Daoy (cell line): Measurements from ENCODE around the gene MBOAT1. TPM values are rescaled to one million over a fixed set of nuclear protein-coding genes. Genes with fewer than 3 reads are reported as not detected.
"Not testable (repeated sequence)": the region's sequence is repeated elsewhere in the genome, so short reads cannot be mapped to it uniquely, and the experiment has no call there.

Source experiments
- DNase-seq: peaks from one replicate; pipeline ENCODE4 v3.0.0-alpha.2; 2015; ENCODE audit warnings: low read depth
- total RNA-seq: library from RNA; depleted of rRNA; stranded (reverse); fragments of >200 nt; shearing (Covaris generic); gene quantifications from 2 replicates; pipeline ENCODE4 v1.2.3, GENCODE V29; 2014

MBOAT1 gene
- total RNA-seq, 1 experiment from 2014 or later, result 10.5 TPM

DNA sequence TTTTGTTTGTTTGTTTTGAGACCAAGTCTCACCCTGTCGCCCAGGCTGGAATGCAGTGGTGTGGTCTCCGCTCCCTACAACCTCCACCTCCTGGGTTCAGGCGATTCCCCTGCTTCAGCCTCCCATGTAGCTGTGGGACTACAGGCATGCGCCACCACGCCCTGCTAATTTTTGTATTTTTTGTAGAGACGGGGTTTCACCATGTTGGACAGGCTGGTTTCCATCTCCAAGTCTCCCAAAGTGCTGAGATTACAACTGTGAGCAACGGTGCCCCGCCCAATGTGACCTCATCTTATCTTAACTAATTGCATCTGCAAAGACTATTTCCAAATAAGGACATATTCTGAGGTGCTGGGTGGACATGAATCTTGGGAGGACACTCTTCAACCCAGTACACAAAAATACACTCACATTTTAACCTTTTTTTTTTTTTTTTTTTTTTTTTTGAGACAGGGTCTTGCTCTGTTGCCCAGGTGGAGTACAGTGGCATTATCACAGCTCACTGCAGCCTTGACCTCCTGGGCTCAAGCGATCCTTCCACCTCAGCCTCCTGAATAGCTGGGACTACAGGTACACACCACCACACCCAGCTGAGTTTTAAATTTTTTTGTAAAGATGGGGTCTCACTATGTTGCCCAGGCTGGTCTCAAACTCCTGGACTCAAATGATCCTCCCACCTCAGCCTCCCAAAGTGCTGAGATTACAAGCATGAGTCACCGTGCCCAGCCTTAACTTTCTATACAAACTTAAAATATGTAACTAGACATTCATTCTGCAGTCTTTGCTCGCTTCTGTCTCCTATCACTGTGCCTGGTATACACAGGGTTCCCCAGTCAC is 72.9 kb downstream of the MBOAT1 start:
- DNase-seq, result not testable (repeated sequence)

DNA sequence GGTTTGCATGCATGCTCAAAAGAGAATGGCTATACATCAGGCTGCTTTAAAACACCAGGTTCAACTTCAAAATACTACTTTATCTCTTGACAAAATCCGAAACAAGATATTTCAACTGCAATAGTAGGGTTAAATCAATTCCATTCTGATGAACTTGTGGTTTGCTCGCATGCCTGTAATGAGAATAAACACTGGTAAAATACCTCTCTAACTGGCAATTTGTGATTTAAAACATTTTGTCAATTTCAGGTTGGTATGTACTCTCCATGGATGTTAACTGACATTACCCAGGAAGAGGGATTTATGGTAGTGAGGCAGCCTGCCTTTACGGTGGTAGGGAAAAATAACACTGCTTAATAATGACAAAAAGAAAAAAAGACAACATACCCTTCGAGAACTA is 74.4 kb downstream of the MBOAT1 start:
- DNase-seq, result no peak

DNA sequence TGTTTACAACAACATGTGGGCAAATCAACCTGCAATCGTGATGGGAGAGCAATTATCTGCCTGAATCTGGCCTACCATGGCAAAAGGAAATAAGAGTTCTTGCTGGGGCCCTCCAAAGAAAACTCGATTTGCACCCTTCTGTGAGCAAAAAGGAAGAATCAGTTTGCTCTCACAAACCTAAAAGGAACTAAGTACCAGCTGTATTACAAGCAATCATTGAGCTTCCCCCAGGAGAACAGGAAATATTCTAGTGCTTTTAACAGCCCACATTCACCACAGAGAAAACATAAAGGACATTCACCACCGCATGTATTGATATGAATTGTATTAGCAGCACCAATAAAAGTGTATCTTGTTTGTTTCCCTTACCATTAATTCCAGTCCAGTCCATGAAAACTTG is 75.0 kb downstream of the MBOAT1 start:
- DNase-seq, result no peak

DNA sequence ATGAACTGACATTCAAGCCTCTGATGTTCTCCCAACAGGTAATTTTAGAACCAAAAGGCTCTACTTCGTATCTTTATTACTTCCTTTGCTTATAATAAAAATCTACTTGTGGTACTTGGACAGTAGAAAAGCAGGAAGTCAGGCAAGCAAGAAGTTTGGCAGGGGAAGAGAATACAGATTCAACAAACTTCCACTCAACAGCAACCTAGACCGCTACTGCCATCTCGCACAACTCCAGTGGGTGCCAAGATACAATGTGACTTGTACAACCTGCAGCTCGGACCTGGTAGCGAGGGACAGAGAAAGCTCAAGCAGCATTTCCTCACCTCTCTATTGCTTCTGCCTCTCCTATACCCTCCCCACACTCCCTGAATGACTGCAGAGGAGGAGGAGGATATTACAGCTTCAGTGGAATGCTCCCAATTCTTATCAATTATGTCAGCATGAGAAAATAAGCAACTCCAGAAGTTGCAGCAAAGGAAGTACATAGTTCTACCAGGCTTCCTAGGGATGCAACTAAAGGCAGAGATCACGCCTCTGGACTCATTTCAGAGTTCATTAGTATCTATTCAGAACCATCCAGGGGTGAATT is 76.5 kb downstream of the MBOAT1 start:
- DNase-seq, result no peak

DNA sequence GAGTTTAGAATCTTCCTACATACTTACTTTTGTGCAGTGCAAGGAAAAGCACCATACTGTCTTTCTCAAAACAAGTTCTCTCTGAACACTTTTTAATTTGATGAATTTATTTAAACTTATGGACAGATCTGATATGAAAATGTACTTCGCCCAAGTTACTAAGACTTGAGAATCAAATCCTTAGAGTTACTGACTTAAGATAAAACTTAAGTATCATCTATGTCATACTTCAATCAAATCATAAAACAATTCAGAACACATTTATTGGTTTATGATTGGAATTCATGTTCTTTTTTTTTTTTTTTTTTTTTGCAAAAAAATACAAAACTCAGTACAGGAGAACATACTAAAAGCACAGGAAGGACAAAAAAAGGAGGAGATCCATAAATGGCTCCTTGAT is 77.7 kb downstream of the MBOAT1 start:
- no peak for DNase-seq

DNA sequence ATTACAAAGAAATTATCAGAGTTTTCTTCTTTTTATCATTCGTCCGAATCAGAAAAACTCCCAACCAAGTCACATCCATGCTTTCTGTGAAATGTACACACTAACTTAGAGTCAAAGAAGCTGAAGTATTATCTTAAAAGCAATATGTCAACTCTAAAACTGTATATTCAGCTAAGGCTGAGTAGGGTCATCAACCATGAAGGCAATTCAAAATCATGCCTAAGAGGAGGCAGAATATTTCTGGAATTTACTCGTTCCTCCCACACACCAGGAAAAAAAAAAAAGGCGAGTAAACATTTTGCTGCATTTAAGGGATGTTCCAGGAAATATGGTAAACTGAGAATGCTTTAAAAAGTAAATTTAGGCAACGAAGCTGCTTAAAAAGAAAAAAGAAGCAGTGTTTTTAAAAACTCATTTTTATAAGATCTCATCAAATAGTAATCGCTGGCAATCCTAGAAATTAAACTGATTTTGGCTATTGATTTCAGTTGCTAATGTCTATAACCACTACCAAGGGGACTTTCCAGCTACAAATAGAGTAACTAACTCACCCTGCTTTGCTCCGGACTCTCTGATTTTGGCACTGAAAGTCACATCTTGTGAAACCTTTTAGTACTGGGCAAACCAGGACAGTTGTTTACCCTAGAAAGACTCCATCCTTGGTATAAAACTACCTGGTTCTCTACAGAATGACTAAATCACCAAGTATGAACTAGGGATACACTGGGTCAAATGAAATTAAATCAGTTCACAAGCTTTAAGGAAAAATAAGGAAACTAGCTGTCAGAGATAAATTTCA is 82.8 kb downstream of the MBOAT1 start:
- no peak for DNase-seq

DNA sequence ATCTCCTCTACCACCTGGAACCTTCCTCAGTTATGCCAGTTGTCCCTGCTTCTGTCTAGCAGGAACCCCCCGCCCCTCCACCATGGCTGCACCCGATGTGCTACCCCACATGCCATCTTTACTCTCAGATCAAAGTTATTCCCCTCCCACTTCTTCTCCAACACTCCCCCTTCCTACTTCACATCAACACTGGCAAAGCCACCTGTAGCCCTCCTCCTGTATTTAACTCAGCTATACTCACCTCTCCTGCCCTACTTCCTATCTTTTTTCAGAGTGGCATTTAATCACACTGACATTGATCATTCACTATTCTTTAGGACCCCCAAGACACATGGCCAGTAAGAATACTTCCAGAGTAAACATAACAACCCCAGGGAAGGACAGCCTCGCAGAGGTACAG is 84.3 kb downstream of the MBOAT1 start:
- DNase-seq, result no peak

DNA sequence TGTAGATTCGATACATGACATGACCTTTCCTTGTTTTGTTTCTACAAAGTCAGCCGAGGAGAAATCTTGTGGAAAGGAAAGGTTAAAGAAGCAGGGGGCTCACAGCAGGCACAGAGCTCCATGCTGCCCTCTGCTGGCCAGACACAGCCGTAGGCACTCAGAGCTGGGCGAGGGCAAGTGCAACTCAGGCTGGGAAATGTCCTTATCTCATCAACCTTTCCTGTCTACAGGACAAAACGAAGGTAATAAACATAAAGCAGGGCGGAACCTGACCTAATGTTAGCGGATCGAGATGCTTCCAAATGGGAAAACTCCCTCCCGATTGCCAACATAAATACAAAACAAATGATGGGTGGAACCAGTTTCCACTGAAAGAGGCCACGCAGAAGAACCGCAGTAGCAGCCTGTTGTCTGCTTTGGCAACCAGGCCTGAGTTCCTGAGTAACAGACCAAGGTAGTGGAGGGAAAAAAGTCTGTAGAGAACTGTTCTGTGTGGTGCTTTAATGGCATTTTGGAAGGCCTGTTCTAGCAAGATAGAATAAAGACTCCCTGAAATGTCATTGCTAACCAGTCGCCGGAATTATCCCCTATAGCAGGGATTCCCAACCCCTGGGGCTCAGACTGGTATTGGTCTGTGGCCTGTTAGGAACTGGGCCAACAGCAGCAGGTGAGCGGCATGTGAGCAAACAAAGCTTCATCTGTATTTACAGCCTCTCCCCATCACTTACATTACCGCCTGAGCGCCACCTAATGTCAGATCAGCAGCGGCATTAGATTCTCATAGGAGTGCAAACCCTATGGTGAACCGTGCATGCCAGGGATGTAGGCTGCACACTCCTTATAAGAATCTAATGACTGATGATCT is 85.2 kb downstream of the MBOAT1 start:
- DNase-seq, result peak; percentile 70

DNA sequence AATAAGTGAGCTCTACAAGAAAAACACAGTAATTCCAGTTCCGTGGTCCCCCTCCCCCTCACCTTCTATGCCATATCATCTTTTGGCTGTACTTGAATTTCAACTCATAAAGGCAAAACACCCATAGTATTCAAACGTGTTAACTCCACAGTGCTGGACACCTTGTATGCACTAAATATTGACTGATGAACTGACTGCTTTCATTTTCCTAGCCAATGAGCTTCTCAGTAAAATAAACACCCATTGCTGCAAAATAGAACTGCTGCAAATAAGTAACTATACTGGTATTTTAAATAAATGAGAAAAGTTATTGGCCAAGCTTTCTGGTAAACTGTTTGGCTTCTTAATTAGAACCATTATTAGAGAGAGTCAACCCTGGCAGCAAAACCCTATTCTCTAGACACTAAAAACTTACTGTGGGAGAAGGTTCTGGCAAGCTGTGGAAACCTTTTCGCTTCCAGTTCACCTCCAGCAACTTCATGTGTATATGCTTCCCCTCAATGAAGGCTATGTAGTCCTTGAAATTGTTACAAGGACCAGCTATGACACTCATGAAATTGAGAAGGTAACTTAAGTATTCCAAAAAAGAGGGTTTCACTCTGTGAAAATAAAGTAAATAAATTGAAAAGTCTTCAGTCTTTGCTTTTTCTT is 86.0 kb downstream of the MBOAT1 start:
- DNase-seq, result no peak

DNA sequence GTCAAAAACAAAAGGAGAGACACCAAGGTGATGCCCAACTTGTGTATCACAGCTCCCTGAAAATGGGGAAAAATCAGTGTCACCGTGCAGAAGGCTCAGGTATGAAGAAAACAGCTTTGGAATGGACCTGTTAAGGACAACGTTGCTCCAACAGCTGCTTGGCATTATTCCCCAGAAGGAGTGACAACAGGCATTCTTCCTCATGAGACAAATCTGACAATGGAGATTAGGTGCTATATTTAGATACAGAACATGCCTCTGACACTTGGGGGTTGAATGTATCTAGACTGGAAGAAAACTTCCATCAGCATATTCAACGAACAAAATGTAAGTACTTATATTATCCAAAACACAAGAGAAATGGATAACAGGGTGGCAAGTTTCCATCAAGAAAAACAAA is 87.7 kb downstream of the MBOAT1 start:
- no peak for DNase-seq

DNA sequence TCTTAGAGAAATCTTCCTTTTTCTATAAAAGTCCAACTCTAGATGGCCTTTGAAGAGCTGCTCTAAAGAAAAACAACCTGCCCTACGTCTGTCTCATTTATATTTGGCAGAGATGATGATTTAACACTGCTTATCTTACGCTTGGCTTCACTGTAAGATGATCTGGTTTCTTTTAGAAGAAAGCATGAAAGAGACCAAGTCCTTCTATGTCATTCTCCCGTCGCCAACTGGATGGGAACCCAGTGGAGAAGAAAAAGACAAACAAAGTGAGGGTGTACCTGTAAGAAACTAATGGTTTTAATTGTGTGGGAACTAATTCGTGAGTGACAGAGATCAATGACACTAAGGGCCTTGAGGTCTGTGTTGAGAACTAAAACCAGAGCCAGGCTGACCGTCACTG is 92.8 kb downstream of the MBOAT1 start:
- DNase-seq, result no peak

DNA sequence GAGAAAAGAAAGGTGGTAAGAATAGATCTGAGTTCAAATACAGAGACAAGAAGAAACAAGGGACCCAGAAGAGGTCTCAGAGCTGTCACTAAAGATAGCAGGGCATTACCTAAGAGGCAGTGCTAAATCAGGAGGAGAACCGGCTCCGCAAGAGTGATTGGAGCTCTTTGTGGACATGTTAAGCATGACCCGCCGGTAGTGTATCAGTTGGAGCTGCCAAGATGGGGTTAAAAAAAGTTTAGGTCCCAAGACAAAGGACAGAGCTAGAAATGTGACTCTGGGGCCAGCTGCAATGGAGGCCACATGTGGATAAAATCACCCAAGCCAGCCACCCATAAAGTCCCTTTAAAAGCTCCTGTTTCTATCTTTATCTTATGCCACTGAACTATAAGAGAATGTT is 93.4 kb downstream of the MBOAT1 start:
- no peak for DNase-seq

DNA sequence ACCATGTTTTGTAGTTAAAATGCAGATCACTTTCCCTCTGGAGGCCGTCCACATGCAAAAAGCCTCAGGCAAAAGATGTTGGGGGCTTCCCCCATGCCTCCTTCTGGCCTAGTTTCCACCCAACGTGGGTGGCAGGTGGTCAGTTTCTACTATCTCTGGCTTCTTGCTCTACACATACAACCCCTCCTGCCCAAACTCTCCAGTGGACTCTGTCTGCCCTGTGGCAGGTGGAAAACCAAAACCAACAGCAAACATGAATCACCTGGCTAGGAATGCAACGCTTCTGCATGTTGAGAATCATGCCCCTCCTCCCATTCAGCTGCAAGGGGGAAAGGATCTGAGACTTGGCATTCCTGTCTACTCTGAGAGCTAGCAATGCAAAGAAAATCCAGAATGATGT is 94.8 kb downstream of the MBOAT1 start:
- DNase-seq, result peak; percentile 58

DNA sequence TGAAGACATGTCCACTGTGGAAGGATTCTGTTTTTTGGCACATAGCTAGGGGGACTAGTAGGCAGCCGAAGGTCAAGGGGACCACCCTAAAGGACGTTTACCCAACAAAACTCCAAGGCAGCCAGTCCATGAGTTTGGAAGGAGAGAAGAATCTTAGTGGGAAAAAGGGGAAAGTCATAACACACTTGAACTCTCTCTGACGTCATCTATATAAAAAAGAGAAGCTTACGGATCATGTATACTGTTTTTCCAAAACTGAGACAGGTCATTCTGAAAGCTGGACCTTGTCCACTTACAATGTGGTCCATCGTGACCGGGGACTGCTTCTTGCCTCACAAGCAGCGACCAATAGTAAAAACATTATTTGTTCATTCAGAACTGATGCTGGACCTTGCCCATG is 95.5 kb downstream of the MBOAT1 start:
- no peak for DNase-seq

DNA sequence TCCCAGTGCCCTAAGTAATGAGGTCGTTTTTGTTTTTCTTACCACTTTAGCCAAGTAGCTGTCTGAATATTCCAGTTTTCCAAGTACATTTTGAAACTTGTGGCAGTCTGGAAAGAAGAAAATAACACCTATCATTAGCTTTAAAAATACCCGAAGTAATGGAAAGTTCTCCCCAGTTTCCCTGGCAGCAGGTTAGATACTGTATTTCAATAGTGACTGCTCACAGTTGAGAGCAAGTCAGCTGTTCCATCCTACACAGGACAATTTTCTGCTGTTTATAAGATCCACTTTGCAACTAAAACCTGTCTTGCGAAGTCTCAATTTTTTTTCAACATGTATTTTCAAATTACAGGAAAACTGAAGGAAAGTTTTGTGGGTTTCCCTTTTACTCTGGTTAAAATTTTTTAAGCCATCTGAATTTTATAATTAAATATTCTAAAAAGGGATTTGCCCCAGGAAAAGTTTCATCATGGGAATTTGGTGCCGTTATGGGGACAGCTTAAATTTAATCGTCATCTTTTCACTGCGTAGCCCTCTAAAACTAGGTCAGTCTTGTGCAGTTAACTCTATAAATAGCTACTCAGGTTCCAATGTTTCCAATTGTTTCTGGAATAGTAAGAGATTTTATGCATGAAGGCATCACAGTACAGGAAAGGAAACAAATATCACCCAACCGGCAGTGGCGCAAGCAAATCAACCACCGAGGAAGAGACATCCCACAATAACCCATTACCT is 96.9 kb downstream of the MBOAT1 start:
- no peak for DNase-seq

DNA sequence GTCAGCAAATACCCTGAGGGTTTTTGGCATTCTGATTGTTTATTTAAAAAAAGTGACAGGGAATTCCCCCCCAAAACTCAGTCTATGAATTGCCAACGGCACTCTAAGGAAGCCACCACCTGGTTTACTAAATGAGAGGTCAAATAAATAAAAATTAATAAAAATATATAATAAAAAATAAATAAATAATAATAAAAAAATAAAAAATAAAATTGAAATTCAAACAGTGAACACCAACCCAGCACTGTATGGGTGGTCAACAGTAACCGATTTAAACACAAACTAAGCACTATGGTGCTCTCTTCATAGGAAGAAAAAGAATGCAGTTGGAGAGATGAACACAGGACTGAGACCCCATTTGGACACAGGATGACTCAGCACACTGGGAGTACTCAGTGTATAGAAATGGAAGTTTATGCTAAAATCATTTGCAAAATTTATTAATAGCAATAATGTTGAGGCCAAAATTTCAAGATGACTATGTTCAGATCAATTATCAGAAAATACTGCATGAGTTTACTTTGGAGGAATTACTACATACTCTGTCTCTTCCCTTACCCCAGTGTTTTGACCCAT is 98.5 kb downstream of the MBOAT1 start:
- no peak for DNase-seq

DNA sequence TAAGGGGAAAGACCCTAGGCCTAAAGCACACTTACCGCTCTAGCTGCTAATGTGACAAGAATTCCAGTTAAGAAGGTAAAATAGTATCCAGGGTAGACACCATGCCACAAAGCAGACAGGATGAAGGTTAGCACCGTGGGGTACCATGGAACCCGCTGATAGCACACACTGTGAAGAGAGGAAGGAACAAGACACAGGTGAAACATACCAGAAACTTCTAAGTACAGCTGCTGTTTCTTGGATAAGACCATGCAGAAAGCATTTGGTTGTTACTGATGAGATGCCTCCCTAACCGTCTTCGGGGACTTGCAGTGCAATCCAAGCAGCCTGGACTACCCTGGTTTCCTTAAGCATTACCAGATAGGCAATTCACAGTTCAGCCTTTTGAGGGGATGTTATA is 99.4 kb downstream of the MBOAT1 start:
- no peak for DNase-seq

DNA sequence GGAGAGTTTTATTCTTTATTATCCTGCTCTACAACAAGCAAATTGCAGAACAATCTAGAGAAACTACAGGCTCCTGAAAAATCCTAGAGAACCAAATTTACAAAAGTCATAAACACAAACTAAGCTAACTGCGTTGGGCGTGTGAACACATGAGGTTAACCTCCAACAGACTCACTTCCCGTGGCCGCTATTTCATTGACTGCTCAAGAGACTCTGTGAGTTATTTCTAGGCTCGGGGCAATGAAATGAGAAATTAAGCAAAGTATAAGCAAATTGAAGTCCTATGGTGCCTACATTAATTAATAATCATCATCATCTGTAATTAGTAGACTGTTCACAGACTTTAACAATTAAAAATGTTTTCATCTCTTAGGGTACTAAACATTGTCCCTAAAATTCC is 100.0 kb downstream of the MBOAT1 start:
- no peak for DNase-seq

DNA sequence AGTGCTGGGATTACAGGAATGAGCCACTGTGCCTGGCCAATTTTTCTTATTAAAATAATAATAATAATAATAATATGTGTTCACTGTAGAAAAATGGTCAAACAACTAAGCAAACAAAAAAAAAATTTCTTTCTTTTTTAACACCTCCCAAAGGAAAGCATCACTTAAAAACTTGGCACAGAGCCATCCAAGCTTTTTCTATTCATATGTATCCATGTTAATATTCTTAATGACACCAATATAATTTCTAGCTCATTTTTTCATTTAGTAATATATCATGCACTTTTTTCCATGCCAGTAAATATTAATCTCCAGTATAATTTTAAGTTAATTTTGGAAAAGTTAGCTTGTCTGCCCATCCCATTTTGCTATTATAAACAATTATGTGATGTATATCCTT is 101.8 kb downstream of the MBOAT1 start:
- DNase-seq, result no peak

DNA sequence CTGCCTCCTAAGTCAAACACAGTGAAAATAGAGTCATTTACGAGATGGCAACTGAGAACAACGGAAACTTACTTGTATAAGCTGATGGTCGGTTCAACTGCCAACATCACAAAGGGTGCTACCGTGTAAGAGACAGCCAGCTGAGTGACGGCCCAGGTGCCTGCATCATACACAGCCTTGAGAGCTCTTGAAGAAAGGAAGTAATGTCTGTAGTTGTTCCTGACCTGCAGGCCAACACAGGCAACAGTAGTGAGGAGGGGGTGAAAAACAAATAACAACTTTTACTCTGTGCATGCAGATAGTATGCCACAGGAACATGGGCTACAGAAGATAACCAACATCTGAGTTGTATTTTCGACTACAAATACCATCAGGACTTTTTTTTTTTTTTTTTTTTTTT is 102.7 kb downstream of the MBOAT1 start:
- DNase-seq, result no peak
